Measurements from ENCODE around the gene MRPL49. TPM values are rescaled to one million over a fixed set of nuclear protein-coding genes. Genes with fewer than 3 reads are reported as not detected.

Gene MRPL49
- total and polyA plus RNA-seq, 9 of the 15 experiments (the other 6 are each of a cell fraction or from before 2014, with no cell fraction given): 74.3 to 132 (median 91.2) TPM

- BruUV-seq (replicated peaks): no TSS peak
- Histone ChIP-seq H3K9ac (ENCODE audit: insufficient read depth in 1 of 2, low read depth in 2 of 2, low read length in 2 of 2) (no peak overlapping the region; a peak in 1 of 4 replicates), H3K27ac (ENCODE audit: extremely low read depth, low read depth, low read length) (no peak overlapping the region), H3K9me1 (ENCODE audit: control insufficient read depth, insufficient read depth, low read length) (no peaks in the 10 kb centered on the region), H4K20me1 (replicated peaks; ENCODE audit: control insufficient read depth, insufficient read depth, low read length) (no peaks in the 10 kb centered on the region), H3K9me3 (replicated peaks; ENCODE audit: control insufficient read depth, insufficient read depth, low read depth, low read length) (no peaks in the 10 kb centered on the region; the same call in 1 of the 2 replicates), H3K36me3 (ENCODE audit: control insufficient read depth, insufficient read depth, low read length) (no peaks in the 10 kb centered on the region), H3K4me2 (ENCODE audit: insufficient read depth, low read length) (no peak overlapping the region), H3K79me2 (ENCODE audit: control insufficient read depth, insufficient read depth, low read length) (no peaks in the 10 kb centered on the region), H2AFZ (ENCODE audit: low read depth, low read length) (no peak overlapping the region), H3K4me3 (no peak overlapping the region), H3K27me3 (ENCODE audit: control insufficient read depth in 2 of 2, insufficient read depth in 2 of 2, low read length in 2 of 2) (no peaks in the 10 kb centered on the region), H3K4me1 (replicated peaks in 1 of 2; ENCODE audit: control insufficient read depth in 2 of 2, insufficient read depth in 2 of 2, low read length in 2 of 2) (peaks cover 20 to 26% of the 10 kb centered on the region in 2 experiments)
- POLR2A ChIA-PET: interaction anchor here (0.6 to 3.3 kb wide), 4 partner anchors 18 to 30 kb away, joined by 3 to 25 read pairs (median 6); partner anchors contain the start of genes FAU, MRPL49, SPDYC and SYVN1
- CTCF ChIA-PET (ENCODE audit: low intra/inter-chr PET ratio): no interaction called here
- DNase-seq (ENCODE audit: extremely low read depth in 1 of 4, low spot score in 3 of 4) (no peak), FAIRE-seq (no peak), ATAC-seq (no peak)
- TF ChIP-seq ZBTB7A (IDR thresholded peaks at IDR 0.05; ENCODE audit: borderline replicate concordance, control insufficient read depth, low read depth, low read length): no peak
- TF ChIP-seq GATA2 (CRISPR knock-in tag; IDR thresholded peaks at IDR 0.05): no peak
- no peak for TF ChIP-seq ZNF318 (IDR thresholded peaks at IDR 0.05; ENCODE audit: borderline replicate concordance in 1 of 2, low read depth in 1 of 2)
- no peak for TF ChIP-seq SMARCE1 (IDR thresholded peaks at IDR 0.05)
- no peak for TF ChIP-seq ZNF707 (CRISPR knock-in tag; conservative IDR thresholded peaks at IDR 0.05)
- no peak for TF ChIP-seq ZNF133 (CRISPR knock-in tag; IDR thresholded peaks at IDR 0.05)
- no peak for TF ChIP-seq GTF2B (IDR thresholded peaks at IDR 0.05; ENCODE audit: extremely low read depth, insufficient read length)
- no peak for TF ChIP-seq HEY1 (CRISPR knock-in tag; IDR thresholded peaks at IDR 0.05; ENCODE audit: borderline replicate concordance)
- no peak for TF ChIP-seq LARP7 (IDR thresholded peaks at IDR 0.05)
- no peak for TF ChIP-seq ZNF668 (CRISPR knock-in tag; IDR thresholded peaks at IDR 0.05)
- no peak for TF ChIP-seq ZNF282 (CRISPR knock-in tag; IDR thresholded peaks at IDR 0.05)
- TF ChIP-seq HNRNPH1 (optimal IDR thresholded peaks at IDR 0.05; ENCODE audit: low read depth, low read length): no peak
- 47% methylated on average over 2 of the region's 2 CpGs for WGBS (ENCODE audit: insufficient coverage, low coverage, missing lambda C conversion rate)
- in situ Hi-C loops (cut with MboI): no loop called here
- intact Hi-C loops (cut with micrococcal nuclease): no loop called here
Measured at GRCh38 chr11:65152122-65152521, 30.0 kb downstream of the MRPL49 start.
